Fibroblast of the conjunctiva (primary cell): ENCODE measurements around the gene FGF9.
A peak's percentile ranks its signal among the peaks of the same experiment; 100 is the strongest.

Source experiments
- DNase-seq: peaks from one replicate; pipeline ENCODE4 v3.0.0-alpha.2; 2010; ENCODE audit warnings: low read depth

The FGF9 gene

GRCh38 chr13:21670883-21671619 is at the start of gene FGF9:
TSS of gene FGF9 (plus strand) at chr13:21671073. CDS start at chr13:21671913, 840 bp downstream.
- DNase-seq: peak; percentile 14

DNA sequence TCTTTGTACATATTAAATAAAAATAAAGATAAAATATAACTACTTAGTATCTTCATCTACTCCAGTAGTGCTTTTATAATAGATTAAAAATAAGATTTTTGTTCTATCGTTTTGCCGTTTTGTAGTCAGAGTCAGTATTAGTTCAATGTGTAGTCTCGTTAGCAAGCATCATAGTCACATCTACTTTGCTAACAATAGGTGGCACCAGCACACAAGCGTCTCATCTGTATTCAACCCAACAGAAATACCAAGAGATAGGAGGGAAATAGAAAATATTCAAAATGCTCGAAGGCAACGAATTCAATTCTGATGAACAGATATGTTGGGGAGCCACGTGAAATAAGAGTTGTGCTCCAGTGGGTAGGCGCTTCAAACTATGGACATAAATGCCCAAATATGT is 45.5 kb upstream of the FGF9 start:
- peak; percentile 4 for DNase-seq

GRCh38 chr13:21632196-21632595 is 38.7 kb upstream of the FGF9 start:
- DNase-seq: no peak

DNA sequence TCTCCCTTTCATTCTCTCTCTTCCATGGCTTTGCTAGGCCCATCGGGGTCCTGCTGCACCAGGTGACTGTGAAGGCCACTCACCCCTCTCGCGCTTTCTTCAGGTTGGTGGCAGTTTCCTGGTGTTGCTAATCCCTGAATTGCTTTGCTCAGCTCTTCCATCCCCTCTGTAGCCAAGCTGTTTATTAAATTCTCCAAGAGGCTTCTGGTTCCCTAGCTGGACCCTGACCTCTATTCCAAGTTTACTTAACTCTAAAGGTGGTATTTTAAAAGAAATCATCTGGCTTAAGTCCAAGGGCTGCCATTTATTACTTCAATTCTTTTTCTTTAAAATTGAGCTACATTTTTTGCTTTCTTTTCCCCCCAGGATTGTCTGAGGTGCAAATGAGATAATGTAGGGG is 34.2 kb upstream of the FGF9 start:
- no peak for DNase-seq

GRCh38 chr13:21637296-21637695 is 33.6 kb upstream of the FGF9 start:
- no peak for DNase-seq

GRCh38 chr13:21638319-21639282 is 32.3 kb upstream of the FGF9 start:
- DNase-seq: no peak

- DNase-seq: no peak
Observed at GRCh38 chr13:21639561-21639960, 31.3 kb upstream of the FGF9 start.

DNA sequence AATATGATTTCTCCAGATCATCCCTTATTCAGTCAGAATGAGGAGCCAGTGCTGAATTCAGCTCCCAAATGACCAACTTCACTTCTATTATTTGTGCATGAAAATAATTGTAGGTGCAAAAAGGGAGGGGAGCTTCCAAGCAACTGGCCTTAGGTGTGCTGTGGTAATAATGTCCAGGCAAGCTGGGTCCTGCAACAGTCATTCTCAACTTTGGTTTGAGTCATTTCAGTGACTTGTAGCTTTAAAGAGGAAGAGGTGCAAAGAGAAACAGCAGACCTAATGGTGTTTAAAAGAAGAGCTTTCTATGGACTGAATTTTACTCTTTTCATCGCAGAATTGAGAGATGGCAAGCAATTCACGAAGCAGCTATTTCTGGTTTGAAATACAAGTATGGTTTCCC is 29.2 kb upstream of the FGF9 start:
- DNase-seq: no peak

GRCh38 chr13:21657538-21657937 is 13.3 kb upstream of the FGF9 start:
- DNase-seq: peak; percentile 12

DNA sequence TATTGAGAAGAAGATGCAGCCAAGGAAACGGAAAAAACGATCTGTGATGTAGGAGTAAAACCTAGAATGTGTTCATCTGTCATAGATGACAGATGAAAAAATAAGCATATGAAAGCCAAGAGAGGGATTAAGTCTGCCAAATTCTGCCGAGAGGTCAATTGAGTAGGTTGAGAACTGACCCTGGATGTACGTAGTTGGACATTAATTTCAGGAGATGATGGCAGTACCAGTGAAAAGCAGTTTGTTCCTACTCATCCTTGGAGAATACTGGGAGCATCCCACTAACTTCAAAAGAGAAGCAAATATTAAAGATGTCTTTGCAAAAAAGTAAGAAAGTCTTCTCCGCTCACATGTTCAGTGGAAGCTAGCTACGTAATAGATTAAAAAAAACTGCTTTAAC is 11.8 kb upstream of the FGF9 start:
- no peak for DNase-seq

DNA sequence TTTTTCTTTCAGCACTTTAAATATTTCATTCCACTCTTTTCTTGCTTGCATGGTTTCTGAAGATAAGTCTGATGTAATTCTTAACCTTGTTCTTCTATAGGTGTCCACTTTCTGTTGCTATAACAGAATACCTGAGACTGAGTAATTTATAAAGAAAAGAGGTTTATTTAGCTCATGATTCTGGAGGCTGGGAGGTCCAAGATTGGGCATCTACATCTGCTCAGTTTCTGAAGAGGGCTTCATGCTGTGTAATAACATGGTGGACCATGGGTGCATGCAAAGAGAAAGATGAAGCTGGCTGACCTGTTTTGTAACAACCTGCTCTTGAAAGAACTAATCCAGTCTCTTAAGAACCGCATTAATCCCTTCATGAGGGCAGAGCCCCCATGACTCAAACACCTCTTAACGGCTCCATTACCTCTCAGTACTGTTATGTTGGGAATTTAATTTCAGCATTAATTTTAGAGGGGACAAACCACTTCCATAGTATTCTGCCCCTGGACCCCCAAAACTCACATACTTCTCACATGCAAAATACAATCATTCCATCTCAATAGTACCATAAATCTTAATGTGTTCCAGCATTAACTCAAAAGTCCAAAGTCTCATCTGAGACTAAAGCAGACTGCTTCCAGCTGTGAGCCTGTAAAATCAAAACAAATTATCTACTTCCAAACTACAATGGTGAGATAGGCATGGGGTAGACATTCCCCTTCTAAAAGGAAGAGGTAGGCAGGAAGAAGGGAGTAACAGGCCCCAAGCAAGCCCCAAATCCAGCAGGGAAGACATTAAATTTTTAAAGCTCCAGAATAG is 9.6 kb upstream of the FGF9 start:
- DNase-seq: no peak

DNA sequence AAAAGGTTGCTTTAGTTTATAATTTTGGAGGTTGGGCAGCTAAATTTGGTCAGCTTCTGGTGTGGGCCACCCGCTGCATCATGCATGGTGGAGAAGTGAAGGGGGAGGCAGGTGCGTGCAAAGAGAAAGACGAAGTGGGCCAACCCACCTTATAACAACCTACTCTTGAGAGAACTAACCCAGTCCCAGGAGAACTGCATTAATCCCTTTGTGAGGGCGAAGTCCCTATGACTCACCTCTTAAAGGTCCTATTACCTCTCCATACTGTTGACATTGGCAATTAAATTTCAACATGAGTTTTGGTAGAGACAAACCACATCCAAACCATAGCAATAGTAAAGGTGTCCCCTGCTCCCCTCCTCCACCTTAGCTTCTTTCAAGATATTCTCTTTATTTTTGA is 7.7 kb upstream of the FGF9 start:
- no peak for DNase-seq

- DNase-seq: no peak
Observed at GRCh38 chr13:21668732-21669275, 2.1 kb upstream of the FGF9 start.

DNA sequence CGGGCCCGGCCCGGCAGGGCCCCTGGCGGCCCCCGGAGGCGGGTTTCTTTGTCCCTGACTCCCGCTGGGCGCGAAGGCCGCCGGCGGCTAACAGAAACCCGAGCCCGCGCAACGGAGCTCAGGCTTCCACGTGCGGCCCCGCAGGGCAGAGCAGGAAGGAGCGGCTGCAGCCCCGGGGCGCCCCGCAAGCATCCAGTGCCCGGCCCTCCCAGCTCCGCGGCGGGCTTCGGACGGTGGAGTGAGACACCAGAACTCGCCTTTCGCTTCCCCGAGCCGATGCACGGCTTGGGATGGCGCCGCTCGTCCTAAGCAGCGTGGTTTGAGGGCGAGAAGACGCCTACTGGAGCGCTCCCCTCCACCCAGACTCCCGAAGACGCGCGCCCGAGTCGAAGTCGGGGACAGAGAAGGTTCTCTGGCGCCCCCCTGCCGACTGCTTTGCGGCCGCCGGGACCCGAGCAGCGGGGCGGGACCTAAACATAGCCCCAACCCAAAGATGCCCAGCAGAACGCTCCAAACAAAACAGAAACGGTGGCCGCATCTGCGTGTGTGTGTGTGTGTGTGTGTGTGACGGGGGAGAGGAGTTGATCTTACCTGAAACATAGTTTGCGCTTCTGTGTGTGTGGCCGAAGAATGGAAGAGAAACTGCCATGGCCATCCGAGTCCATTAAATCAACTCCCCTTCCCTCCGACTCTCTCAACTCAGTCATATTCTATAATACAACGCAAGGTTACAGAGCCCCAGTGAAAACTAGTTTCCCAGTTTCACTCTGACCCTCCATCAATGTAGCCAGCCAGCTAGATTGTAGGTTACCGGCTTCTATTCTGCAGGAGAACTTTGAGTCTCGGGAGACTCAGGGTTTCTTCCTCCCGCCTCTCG is 629 bp upstream of the FGF9 start:
- no peak for DNase-seq

DNA sequence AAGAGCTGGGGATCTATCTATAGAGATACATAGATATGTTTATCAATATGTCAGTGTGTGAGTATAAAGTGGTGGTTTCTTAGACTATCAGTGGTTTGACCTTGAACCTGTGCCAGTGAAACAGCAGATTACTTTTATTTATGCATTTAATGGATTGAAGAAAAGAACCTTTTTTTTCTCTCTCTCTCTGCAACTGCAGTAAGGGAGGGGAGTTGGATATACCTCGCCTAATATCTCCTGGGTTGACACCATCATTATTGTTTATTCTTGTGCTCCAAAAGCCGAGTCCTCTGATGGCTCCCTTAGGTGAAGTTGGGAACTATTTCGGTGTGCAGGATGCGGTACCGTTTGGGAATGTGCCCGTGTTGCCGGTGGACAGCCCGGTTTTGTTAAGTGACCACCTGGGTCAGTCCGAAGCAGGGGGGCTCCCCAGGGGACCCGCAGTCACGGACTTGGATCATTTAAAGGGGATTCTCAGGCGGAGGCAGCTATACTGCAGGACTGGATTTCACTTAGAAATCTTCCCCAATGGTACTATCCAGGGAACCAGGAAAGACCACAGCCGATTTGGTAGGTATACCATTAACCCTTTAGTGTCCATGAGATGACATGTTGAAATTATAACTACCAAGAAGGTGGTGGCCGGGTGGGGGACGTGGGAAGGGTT is 880 bp downstream of the FGF9 start:
- DNase-seq: no peak

GRCh38 chr13:21672287-21672680 is 1.4 kb downstream of the FGF9 start:
- no peak for DNase-seq

DNA sequence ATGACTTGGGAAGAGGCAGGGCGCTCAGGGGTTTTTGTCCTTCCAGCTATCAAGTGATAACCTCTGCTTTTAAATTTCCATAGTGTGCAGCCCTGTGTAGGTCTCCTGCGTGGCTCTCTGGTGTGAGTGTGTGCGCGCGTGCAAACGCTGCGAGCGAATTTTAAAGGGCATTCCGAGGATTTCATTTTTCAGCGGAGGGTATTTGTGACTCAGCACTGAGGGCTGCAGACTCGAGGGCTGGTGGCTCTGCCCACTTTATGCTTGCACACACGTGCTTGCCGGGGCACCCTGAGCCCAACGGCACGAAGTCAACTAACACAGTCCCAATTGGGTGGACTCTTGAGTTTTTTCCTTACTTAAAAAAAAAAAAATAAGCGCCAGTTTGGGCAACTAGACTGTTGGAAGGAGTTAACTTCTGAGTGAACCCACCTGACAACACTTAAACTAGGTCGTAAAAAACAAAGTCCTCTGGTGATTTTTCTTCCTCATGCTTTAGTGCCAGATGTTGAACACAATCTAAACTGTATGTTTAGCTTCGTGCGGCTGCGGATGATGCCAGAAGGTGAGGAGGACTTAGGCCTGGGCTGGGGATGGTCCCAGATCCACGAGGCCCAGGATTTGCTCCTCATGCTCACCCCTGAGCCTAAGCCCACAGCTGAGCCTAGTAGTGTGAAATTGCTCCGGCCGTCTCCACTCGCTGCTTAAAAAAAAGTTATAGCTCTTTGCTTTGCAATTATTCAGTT is 2.1 kb downstream of the FGF9 start:
- no peak for DNase-seq

GRCh38 chr13:21673539-21673788 is 2.6 kb downstream of the FGF9 start:
- DNase-seq: no peak

- no peak for DNase-seq
Observed at GRCh38 chr13:21673789-21674489, 3.1 kb downstream of the FGF9 start.
